ENCODE results near the gene CDK6. TPM values are rescaled to one million over a fixed set of nuclear protein-coding genes. Genes with fewer than 3 reads are reported as not detected.
A peak's percentile ranks its signal among the peaks of the same experiment; 100 is the strongest.

The CDK6 gene
- total and polyA plus RNA-seq, 2 of the 8 experiments (the other 6 are each of a cell fraction or from before 2014, with no cell fraction given) = 5.9 to 18.9 TPM

DNA sequence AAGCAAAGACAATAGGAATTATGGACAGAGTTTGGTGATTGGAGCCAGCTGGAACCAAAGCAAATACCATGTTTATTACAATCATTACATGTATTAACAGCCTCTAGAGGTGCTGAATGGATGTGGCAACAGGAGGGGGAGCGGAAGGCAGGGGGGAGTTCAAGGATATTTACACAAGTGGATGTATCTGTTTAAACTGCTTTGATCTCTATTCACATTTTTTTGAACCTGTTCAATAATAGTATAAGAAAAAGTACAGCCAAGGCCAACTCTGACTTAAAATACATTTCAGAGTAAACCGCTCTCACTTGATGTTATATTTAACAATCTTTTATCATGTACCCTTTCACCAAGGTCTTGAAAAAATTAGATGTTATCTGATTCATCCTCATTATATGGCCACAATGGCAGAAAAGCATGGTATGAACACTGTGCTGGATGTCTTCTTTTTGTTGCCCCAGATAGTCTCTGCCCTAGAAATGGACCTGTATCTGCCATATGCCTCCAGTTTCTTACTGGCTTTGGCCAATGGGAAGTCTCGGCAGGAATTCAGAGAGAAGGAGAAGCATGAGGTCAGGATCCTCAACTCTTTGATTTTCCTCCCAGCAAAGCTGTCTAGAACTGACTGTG is 158.0 kb downstream of the CDK6 start:
- H2AFZ ChIP-seq (ENCODE audit: low read length) = no peak overlapping the region
- no peak overlapping the region; the same call in 1 of the 2 replicates for H2BK12ac ChIP-seq (ENCODE audit: low read depth, low read length)
- no peak overlapping the region for H4K5ac ChIP-seq (ENCODE audit: insufficient read length, low read depth, low read length)
- H3K36me3 ChIP-seq (ENCODE audit: control insufficient read depth in 2 of 4, insufficient read depth in 4 of 4, low read length in 3 of 4) = no peaks in the 10 kb centered on the region
- H3K27ac ChIP-seq (ENCODE audit: low read depth, low read length) = no peak overlapping the region
- no peak overlapping the region for H3K18ac ChIP-seq (ENCODE audit: extremely low read depth, low read length)
- POLR2A ChIA-PET (ENCODE audit: partially characterized antibody) = no interaction called here
- H3K4me1 ChIP-seq (replicated peaks in 1 of 4; ENCODE audit: control insufficient read depth in 3 of 4, insufficient read depth in 4 of 4, low read length in 3 of 4) = peaks cover 0 to 3% (median 2%) of the 10 kb centered on the region in 4 experiments; a peak in 3 of 7 replicates
- H2BK15ac ChIP-seq (ENCODE audit: low read length) = no peak overlapping the region
- no peak overlapping the region for H3K9ac ChIP-seq (replicated peaks in 1 of 4; ENCODE audit: extremely low read depth in 1 of 4, low read depth in 3 of 4, low read length in 3 of 4)
- 93% methylated on average over 3 of the region's 3 CpGs; no CpG with 5 or more reads in 1 of the 2 experiments for WGBS, 2 experiments (ENCODE audit: extremely low coverage in 1 of 2, insufficient coverage in 1 of 2, insufficient read length in 1 of 2, insufficient replicate concordance in 2 of 2, low coverage in 1 of 2, low lambda C conversion rate in 2 of 2, missing lambda C conversion rate in 1 of 2)
- H3K27me3 ChIP-seq (replicated peaks in 1 of 4; ENCODE audit: control insufficient read depth in 3 of 4, extremely low read depth in 1 of 4, insufficient read depth in 3 of 4, low read length in 3 of 4) = peaks cover 0 to 9% (median 3%) of the 10 kb centered on the region in 4 experiments; a peak in 5 of 7 replicates
- H2BK120ac ChIP-seq (replicated peaks; ENCODE audit: low read depth, low read length) = no peak overlapping the region
- no peaks in the 10 kb centered on the region for H3K79me2 ChIP-seq (ENCODE audit: control insufficient read depth in 1 of 2, insufficient read depth in 2 of 2, low read length in 2 of 2)
- DNase-seq (ENCODE audit: low read depth in 1 of 2, low spot score in 2 of 2) = no peak
- no peaks in the 10 kb centered on the region for H4K20me1 ChIP-seq (replicated peaks in 1 of 2; ENCODE audit: control insufficient read depth in 1 of 2, insufficient read depth in 2 of 2, low read length in 2 of 2)
- no peak for TF ChIP-seq MAFK (IDR thresholded peaks at IDR 0.05; ENCODE audit: low read depth, low read length)
- TF ChIP-seq SAP30 (IDR thresholded peaks at IDR 0.05; ENCODE audit: insufficient read depth, insufficient replicate concordance, low read length) = no peak
- no peak for TF ChIP-seq BACH1 (IDR thresholded peaks at IDR 0.05; ENCODE audit: low read length)
- no peak for TF ChIP-seq CTBP2 (IDR thresholded peaks at IDR 0.05; ENCODE audit: borderline replicate concordance, insufficient read depth, insufficient read length, low read length)
- no peak for TF ChIP-seq SRF (IDR thresholded peaks at IDR 0.05; ENCODE audit: low read depth, low read length)
- TF ChIP-seq TBP (IDR thresholded peaks at IDR 0.05; ENCODE audit: low read depth, low read length) = no peak
- TF ChIP-seq USF2 (IDR thresholded peaks at IDR 0.05; ENCODE audit: low read length) = no peak
- TF ChIP-seq KDM1A (IDR thresholded peaks at IDR 0.05; ENCODE audit: borderline replicate concordance, low read length) = no peak
- no peak for TF ChIP-seq TAF7 (optimal IDR thresholded peaks at IDR 0.05; ENCODE audit: borderline replicate concordance, low read depth, low read length)
- TF ChIP-seq SIX5 (IDR thresholded peaks at IDR 0.05; ENCODE audit: low read depth, low read length) = no peak
- no peak for TF ChIP-seq CHD1 (IDR thresholded peaks at IDR 0.05; ENCODE audit: low read depth, low read length)
- no peak for TF ChIP-seq CBX8 (IDR thresholded peaks at IDR 0.05; ENCODE audit: borderline replicate concordance, low read depth, low read length)
- no peaks in the 10 kb centered on the region; the same call in 1 of the 2 replicates for H3K79me1 ChIP-seq (ENCODE audit: low read depth, low read length)
- CTCF ChIA-PET (ENCODE audit: partially characterized antibody) = interaction anchor here (0.7 to 1.7 kb wide), 3 partner anchors 16 to 139 kb away, joined by 3 read pairs; no protein-coding TSS in a partner anchor
- no peak overlapping the region for H3K4me2 ChIP-seq (ENCODE audit: insufficient read depth in 1 of 2, low read depth in 2 of 2, low read length in 2 of 2)
- no peak overlapping the region for H3K14ac ChIP-seq (ENCODE audit: insufficient read length)
- no peaks in the 10 kb centered on the region for H3K23me2 ChIP-seq (ENCODE audit: low read depth, low read length)
- no peaks in the 10 kb centered on the region for H3K9me3 ChIP-seq (ENCODE audit: insufficient read depth in 2 of 2, low read depth in 1 of 2, low read length in 1 of 2)
- H2AK5ac ChIP-seq (ENCODE audit: low read depth, low read length) = no peak overlapping the region
- no peak overlapping the region for H4K91ac ChIP-seq (replicated peaks; ENCODE audit: insufficient read length, low read length)
- no peak overlapping the region for H3K4me3 ChIP-seq (ENCODE audit: extremely low read depth in 1 of 4, insufficient read depth in 2 of 4, low read depth in 3 of 4, low read length in 4 of 4)
- H2BK20ac ChIP-seq (ENCODE audit: low read length) = no peak overlapping the region
- H3K4ac ChIP-seq (replicated peaks; ENCODE audit: insufficient read length, low read depth, low read length) = no peak overlapping the region
- no peak overlapping the region for H4K8ac ChIP-seq (ENCODE audit: extremely low read depth, insufficient read depth, low read length)
- H3K23ac ChIP-seq (ENCODE audit: insufficient read length) = no peak overlapping the region
- no peak for FAIRE-seq
- H3K56ac ChIP-seq (replicated peaks; ENCODE audit: insufficient read length, low read depth, low read length) = peak overlapping the region; percentile 23
- no peak overlapping the region for H2BK5ac ChIP-seq (ENCODE audit: low read depth, low read length)

Data from H1 (cell line).